NOMO-1 (cell line): ENCODE data around the gene ARF3.
"Not testable (repeated sequence)": the region's sequence is repeated elsewhere in the genome, so short reads cannot be mapped to it uniquely, and the experiment has no call there.

Source experiments
- DNase-seq, 2 experiments: peaks; one replicate each; lab custom pipeline; 2025; ENCODE audit not compliant: unreplicated experiment in 2 of 2; lab: John Stamatoyannopoulos, UW

The ARF3 gene

GRCh38 chr12:48933664-48934311 is 23.5 kb downstream of the ARF3 start:
- no peak for DNase-seq

- no peak for DNase-seq
Observed at GRCh38 chr12:48932878-48933277, 24.4 kb downstream of the ARF3 start.

- no peak for DNase-seq
Observed at GRCh38 chr12:48930475-48930874, 26.8 kb downstream of the ARF3 start.

GRCh38 chr12:48929551-48929950 is 27.7 kb downstream of the ARF3 start:
- DNase-seq: no peak

GRCh38 chr12:48927261-48927660 is 30.0 kb downstream of the ARF3 start:
- DNase-seq: no peak

- DNase-seq: no peak
Observed at GRCh38 chr12:48925304-48926011, 31.8 kb downstream of the ARF3 start, which contains the start of gene FKBP11. TSS of gene FKBP11 (minus strand) at chr12:48925492. CDS start at chr12:48925428, 64 bp downstream.

- no peak for DNase-seq
Observed at GRCh38 chr12:48924617-48925303, 32.5 kb downstream of the ARF3 start.

GRCh38 chr12:48923117-48923516 is 34.2 kb downstream of the ARF3 start:
- no peak for DNase-seq

GRCh38 chr12:48917857-48918537 is 39.3 kb downstream of the ARF3 start:
- DNase-seq: peak; percentile 33 to 47

- no peak for DNase-seq
Observed at GRCh38 chr12:48910196-48910595, 47.1 kb downstream of the ARF3 start.

- DNase-seq: not testable (repeated sequence)
Observed at GRCh38 chr12:48909698-48910097, 47.6 kb downstream of the ARF3 start.

GRCh38 chr12:48907245-48907644 is 50.0 kb downstream of the ARF3 start:
- no peak for DNase-seq

GRCh38 chr12:48903982-48904411 is 53.3 kb downstream of the ARF3 start:
- peak; percentile 80 to 86 for DNase-seq

- DNase-seq: no peak
Observed at GRCh38 chr12:48903363-48903981, 53.8 kb downstream of the ARF3 start.

- no peak for DNase-seq
Observed at GRCh38 chr12:48901278-48901677, 56.0 kb downstream of the ARF3 start.

- DNase-seq: no peak
Observed at GRCh38 chr12:48899651-48900050, 57.6 kb downstream of the ARF3 start.

- no peak for DNase-seq
Observed at GRCh38 chr12:48894271-48894670, 63.0 kb downstream of the ARF3 start.

GRCh38 chr12:48890657-48891418 is 66.4 kb downstream of the ARF3 start:
- DNase-seq: peak; percentile 48 to 70

- DNase-seq: no peak
Observed at GRCh38 chr12:48889679-48890078, 67.6 kb downstream of the ARF3 start.
